ENCODE data around the gene LEUTX.

DNA sequence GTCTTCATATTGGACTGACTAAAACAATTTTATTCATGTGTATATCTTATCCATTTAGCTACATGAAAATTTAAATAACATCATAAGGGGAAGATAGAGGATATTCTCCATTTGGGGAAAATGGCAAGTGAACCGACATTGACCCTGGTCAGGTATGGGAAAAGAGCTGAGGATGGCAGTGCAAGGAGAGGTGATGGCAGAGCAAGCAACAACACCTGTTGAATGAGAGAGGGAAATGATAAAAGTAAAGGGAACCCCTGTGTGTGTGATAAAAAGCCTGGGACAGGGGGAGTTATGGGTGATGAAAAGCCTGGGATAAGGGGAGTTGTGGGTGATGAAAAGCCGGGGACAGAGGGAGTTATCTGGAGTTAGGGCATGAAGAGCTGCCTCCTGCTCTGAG lies 44.8 kb upstream of the LEUTX start:
- TF ChIP-seq CTCF (IDR thresholded peaks at IDR 0.05; ENCODE audit: insufficient read depth, low read length, poor library complexity, severe bottlenecking) (no peak), EZH2phosphoT487 (conservative IDR thresholded peaks at IDR 0.05; ENCODE audit: low read length) (no peak)

All from SU-DHL-6 (cell line).